Activated effector memory CD4-positive, alpha-beta T cell treated with Interleukin-2 at 50 U/mL for 16 hours (primary cell): ENCODE results near the gene GPN2.
"Not testable (repeated sequence)": the region's sequence is repeated elsewhere in the genome, so short reads cannot be mapped to it uniquely, and the experiment has no call there.

Experiments
- DNase-seq: peaks from one replicate; pipeline ENCODE4 v3.0.0-alpha.2; 2020

The GPN2 gene

GRCh38 chr1:26900001-26900814 is 10.1 kb upstream of the GPN2 start, which contains the start of gene GPATCH3:
TSS of gene GPATCH3 (minus strand) at chr1:26900467. CDS start at chr1:26900442, 25 bp downstream.
- DNase-seq, result peak; percentile 77

GRCh38 chr1:26897351-26897750 is 7.3 kb upstream of the GPN2 start:
- no peak for DNase-seq

- DNase-seq, result no peak
These were observed 4.2 kb upstream of the GPN2 start for GRCh38 chr1:26894263-26894662.

GRCh38 chr1:26890467-26890796 is 349 bp upstream of the GPN2 start:
- no peak for DNase-seq

GRCh38 chr1:26888231-26888630 is 1.9 kb downstream of the GPN2 start:
- DNase-seq, result no peak

GRCh38 chr1:26887125-26887524 is 3.0 kb downstream of the GPN2 start:
- DNase-seq, result no peak

GRCh38 chr1:26882696-26883463 is 7.2 kb downstream of the GPN2 start:
- DNase-seq, result no peak

- not testable (repeated sequence) for DNase-seq
These were observed 8.5 kb downstream of the GPN2 start for GRCh38 chr1:26881611-26882010.

- DNase-seq, result no peak
These were observed 10.3 kb downstream of the GPN2 start for GRCh38 chr1:26879793-26880192.

- no peak for DNase-seq
These were observed 12.8 kb downstream of the GPN2 start for GRCh38 chr1:26877326-26877725.

- no peak for DNase-seq
These were observed 15.2 kb downstream of the GPN2 start for GRCh38 chr1:26874896-26875295.

- DNase-seq, result not testable (repeated sequence)
These were observed 17.0 kb downstream of the GPN2 start for GRCh38 chr1:26873097-26873496.

- DNase-seq, result peak; percentile 95
These were observed 25.2 kb downstream of the GPN2 start for GRCh38 chr1:26864610-26865480.

GRCh38 chr1:26863685-26864077 is 26.4 kb downstream of the GPN2 start:
- no peak for DNase-seq

- DNase-seq, result peak; percentile 47
These were observed 27.1 kb downstream of the GPN2 start, which contains the start of gene SFN for GRCh38 chr1:26862781-26863684. TSS of gene SFN (plus strand) at chr1:26863149. CDS start at chr1:26863213, 64 bp downstream.

GRCh38 chr1:26861889-26862378 is 28.1 kb downstream of the GPN2 start:
- no peak for DNase-seq

- DNase-seq, result no peak
These were observed 28.8 kb downstream of the GPN2 start for GRCh38 chr1:26861286-26861701.

- no peak for DNase-seq
These were observed 31.0 kb downstream of the GPN2 start for GRCh38 chr1:26858891-26859640.

- DNase-seq, result no peak
These were observed 31.9 kb downstream of the GPN2 start for GRCh38 chr1:26858160-26858559.

GRCh38 chr1:26857473-26858060 is 32.5 kb downstream of the GPN2 start:
- no peak for DNase-seq
